SIG-M5 (cell line): Measurements from ENCODE around the gene IGFALS.

Experiments used
- DNase-seq: peaks from one replicate; lab custom pipeline; 2025; lab: John Stamatoyannopoulos, UW

The IGFALS gene

DNA sequence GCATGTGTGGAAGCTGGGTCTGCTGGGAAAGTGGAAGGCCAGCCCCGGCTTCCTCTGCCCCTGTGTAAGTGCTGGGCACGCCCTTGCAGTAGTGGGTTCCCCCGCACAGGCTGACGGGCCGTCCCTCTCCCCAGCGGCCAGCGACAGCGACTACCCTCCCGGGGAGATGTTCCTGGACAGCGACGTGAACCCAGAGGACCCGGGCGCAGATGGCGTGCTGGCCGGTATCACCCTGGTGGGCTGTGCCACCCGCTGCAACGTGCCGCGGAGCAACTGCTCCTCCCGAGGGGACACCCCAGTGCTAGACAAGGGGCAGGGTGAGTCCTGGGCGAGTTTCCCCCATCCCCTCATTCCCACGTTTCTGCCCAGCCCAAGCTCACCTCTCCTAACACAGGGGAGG lies 27.7 kb downstream of the IGFALS start:
- no peak for DNase-seq

DNA sequence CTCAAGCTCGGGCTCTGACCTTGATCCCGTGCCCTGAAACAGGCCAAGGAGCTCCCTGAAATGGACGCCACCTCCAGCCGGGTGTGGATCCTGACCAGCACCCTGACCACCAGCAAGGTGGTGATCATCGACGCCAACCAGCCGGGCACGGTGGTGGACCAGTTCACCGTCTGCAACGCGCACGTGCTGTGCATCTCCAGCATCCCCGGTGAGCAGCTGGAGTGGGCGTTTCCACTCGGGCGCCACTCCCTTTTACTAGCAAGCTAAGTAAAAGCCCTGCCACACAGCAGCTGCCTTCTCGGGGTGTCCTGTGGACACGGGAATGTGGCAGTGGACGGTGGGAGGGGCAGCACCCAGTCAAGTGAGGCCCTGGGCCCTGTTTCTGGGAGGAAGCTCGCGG lies 28.5 kb downstream of the IGFALS start:
- DNase-seq = no peak

DNA sequence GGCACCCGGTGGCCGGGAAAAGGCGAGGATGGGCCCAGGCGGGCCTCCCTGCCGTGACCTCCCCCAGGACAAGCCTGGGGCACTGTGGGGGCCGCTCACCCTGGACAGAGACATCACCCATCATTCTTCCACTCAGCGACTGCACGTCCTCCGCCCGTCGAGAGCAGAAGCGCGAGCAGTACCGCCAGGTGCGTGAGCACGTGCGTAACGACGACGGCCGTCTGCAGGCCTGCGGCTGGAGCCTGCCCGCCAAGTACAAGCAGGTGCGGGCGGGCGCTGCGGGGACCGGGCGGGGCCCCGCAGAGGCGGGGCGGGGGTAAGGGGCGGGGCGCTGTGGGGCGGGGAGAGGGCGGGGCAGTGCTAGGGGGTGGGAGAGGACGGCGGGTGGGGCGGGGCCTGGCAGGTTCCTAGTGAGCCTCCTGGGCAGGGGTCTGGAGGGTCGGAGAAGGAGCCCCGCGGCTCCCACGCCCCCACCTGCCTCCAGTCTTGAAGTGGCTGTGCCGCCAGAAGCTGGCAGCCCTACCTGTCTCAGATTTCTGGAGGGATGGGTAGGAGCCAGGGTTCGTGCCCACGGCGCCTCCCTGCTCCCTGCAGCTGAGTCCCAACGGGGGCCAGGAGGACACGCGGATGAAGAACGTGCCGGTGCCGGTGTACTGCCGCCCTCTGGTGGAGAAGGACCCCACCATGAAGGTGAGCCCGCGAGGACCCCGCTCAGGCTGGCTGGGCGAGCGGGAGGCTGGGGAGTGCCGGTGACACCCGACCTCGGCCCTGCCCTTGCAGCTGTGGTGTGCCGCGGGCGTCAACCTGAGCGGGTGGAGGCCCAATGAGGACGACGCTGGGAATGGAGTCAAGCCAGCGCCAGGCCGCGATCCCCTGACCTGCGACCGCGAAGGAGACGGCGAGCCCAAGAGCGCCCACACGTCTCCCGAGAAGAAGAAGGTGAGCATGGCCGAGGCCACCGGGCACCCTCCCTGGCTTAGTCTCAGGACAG lies 29.7 kb downstream of the IGFALS start:
- no peak for DNase-seq

DNA sequence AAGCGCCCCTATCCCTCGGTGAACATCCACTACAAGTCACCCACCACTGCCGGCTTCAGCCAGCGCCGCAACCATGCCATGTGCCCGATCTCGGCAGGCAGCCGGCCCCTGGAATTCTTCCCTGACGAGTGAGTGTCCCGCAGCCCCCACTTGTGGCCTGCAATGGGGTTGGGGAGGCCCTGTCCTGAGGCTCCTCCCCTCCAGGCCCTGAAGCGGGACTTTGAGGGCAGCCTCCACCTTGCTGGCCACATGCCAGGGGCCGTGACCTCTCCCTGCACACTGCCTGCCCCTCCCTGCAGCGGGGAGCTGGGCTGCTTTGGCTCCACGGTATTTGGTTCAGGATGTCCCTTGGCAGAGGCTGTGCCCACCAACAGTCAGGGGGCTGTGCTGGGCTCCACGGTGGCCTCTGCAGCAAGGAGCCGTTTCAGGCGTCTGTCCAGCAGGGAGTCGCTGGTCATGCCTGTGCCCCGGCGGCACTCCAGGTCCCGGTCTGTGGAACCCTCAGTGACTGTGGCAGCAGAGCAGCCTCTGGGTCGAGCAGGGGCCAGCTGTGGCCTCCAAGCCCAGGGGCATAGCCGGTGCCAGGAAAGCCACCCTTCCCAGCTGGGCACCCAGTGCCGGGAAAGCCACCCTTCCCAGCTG lies 30.5 kb downstream of the IGFALS start:
- no peak for DNase-seq

DNA sequence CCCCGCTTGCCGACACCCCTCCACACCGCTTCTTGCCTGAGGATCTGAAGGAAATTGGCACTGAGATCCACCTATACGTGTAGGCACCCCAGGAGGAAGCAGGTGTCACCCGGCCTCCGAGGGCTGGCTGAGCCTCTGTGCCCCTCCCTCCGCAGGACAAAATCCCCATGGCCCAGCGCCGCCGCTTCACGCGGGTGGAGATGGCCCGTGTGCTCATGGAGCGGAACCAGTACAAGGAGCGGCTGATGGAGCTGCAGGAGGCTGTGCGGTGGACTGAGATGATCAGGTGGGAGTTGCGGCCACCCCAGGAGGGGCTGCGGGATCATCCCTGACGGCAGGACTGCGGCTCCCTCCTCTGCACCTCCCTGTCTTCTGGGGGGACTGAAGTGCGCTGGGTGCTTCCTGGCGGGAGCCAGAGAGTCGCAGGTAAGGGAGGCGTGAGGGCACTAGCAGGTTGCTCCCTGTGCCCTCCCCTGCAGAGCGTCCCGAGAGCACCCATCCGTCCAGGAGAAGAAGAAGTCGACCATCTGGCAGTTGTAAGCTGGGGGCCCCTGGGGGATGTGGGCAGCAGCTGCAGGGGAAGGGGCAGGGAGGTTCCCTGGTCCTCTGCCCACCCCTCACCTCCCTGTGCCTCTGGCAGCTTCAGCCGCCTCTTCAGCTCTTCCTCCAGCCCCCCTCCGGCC lies 31.2 kb downstream of the IGFALS start:
- DNase-seq = no peak

DNA sequence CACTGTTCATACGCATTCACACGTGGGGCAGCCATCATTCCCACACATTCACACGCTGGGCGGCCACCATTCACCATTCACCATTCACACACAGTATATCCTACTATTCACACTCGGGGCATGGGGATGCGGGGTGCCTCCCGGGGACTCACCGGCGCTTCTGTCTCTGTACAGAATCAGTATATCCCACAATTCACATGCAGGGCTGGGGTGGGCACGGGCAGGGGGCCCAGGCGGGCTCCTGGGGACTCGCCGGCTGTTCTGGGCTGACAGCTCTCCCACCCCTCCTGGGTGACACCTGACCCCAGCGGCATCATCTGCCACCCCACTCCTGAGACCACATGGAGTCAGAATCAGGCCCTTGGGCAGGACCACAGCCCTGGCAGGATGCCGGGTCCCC lies 31.8 kb downstream of the IGFALS start:
- no peak for DNase-seq

DNA sequence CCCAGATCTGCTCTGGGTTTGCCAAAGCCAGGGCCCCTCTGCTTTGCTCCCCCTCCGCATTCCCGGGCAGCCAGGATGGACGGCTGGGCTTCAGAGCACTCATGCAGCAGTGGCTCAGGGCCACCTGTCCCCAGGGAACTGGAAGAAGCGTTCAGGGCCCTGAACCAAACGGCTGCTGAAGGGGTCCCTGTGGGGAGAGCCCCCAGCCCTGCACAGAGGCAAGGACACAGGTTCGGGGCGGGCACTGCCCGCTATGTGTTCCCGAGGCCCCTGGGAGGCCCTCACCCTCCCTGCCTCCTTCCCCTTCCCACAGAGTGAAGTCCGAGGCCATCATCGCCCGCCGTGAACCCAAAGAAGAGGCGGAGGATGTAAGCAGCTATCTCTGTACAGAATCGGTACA lies 32.6 kb downstream of the IGFALS start:
- DNase-seq = no peak

DNA sequence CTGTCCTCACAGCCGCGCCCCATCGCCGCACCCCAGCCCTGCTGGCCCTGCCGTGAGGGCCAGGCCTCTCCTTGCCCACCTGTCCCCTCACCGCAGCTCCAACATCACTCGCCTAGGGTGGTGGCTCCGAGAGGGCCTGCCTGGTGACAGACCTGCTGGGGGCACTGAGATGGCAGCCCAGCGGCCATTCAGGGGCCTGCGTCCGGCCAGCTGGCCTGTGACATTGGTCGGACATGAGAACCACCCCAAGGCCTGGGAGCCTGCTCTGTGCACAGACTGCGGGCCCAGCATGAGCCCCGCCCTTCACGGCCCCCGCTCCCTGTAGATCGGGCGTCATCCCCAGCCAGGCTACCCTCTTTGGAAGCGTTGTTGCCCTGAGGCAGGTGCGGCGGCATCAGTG lies 34.0 kb downstream of the IGFALS start:
- no peak for DNase-seq

DNA sequence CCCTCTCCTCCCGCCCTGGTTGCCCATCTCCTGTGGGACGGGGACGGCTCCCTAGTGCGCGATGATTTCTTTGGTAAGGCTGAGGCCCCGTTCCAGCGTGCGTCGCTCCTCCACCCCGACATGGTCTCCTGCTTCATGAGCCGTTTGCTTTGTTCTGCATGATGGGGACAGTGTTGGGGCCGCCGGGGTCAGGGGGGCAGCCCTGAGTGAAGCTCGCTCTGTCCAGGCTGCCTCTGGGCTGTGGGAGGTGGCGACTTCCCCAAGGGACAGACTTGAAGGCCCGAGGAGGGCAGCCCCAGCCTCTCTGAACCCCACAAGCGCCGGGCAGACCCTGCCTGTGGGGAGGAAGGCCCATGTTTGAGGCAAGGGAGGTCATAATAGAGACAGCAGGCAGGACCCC lies 34.6 kb downstream of the IGFALS start:
- no peak for DNase-seq

DNA sequence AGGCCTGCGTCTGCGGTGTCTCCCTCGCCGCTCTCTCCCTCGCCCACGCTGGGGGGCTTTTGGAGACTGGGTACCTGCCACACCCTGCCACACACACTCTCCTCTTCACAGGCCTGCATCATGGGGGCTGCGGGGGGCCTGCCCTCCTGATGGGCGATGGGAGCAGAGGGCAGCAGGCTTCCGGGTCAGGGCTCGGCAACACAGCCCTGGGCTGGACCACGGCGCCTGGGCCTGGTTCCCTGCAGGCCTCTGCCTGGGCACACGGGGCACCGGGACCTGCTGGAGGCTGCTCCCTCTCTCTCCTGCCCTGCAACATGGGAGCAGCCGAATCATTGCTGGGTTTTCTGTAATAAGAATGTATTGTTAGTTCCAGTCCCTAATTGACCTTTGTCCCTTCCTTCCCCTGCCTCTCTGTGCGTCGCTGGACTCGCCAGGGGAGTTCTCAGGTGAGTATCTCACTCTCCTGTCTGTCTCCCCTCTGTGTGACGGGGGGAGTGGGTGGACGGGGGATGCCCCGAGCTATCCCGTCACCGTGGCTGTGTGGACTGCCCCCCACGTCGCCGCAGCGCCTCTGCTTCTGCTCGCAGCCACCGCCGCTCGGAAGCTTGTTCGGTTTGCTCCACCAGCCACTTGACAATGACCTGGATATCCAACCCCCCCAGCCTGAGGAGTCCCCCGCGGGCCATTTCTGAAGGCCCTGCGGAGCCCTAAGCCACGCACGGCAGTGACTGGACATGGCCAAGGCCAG lies 35.6 kb downstream of the IGFALS start:
- DNase-seq = no peak

DNA sequence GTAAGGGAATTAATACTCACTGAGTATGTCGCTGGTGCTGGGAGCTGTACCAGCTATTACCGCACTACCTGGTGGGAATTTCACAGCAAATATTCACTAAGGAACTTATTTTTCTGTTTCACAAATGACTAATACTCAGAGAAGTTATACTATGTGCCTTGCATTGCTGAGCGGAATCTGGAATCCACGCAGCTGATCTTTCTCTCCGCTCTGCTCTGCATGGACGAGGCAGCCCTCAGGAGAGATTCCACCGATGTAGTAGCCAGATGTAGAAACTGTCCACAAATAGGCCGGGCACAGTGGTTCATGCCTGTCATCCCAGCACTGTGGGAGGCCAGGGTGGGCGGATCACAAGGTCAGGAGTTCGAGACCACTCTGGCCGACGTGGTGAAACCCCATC lies 39.3 kb downstream of the IGFALS start:
- no peak for DNase-seq

DNA sequence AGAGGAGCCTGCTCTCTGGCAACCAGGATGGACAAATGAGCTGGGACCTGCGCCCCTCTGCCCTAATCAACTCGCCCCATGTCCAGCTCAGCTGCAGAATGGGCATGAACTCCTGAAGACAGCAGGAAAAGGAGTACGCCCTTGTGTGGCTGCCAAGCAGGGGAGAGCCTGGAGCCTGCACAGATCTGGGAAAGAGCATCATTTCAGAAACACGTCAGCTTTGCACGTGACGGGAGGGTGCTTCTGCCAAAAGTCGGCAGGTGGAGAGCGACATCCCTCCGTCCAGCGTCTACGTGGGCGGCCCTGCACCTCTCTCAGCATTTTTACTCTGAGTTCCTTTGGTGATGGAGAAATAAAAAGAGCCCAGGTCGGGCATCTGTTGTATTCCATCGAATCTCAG lies 40.7 kb downstream of the IGFALS start:
- no peak for DNase-seq

DNA sequence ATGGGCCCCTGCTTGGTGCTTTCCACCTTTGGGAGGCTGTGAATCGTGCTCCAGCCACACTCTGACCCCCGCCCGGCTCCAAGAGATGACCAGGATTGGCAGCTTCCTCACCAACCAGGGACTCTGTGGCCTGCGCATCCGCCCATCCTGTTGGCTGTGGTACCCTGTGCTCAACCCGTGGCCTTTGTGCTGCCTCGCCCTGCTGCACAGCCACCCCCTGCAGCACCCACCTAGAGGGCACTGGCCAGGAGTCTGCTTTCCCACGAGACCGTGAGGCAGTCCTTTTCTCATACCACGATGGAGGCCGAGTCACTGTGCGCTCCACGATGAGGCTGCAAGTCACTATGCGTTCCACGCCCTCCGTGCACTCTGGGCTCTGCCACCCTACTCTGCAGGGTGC lies 41.6 kb downstream of the IGFALS start:
- DNase-seq = no peak

DNA sequence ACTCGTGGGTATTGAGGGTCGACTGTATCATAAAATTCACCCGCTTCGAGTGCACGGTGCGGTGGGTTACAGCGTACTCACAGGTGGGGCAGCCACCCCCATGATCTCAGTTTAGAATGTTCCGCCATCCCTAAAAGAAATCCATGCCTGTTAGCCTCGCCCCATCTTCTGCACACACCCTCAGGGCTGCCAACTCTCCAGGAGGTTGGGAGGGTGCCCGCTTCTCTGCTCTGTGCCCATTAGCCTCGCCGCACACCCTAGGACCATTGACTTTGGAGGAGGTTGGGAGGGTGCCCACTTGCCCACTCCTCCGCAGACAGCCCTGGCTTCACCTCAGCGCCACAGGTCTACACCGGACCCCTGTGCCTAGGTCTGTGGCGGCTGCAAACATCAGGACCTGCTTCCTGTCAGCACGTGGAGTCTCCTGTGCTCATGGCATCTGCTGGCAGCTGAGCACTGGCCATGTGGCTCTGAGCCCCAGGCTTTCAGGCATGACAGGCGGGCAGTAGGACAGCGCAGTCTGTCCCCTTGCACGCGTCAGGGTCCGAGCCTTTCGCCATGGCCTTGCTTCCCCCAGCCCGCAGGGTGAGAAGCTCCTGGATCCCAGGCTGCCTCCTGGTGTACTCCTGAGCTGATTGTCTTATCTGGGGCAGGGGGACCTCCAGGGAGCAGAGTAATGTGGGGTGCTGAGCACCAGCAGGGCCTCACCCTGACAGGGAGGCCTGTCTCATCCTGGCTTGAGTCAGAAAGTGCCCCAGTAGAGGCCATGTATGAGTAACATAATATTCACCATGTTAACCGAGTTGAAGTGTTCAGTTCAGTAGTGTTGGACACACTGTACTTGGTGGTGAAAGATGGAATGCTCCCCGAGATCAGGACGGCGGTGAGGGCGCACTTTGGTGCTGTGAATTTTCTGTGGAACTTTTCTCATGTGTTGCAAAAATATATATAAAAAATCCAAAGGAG lies 44.1 kb downstream of the IGFALS start:
- DNase-seq = no peak

DNA sequence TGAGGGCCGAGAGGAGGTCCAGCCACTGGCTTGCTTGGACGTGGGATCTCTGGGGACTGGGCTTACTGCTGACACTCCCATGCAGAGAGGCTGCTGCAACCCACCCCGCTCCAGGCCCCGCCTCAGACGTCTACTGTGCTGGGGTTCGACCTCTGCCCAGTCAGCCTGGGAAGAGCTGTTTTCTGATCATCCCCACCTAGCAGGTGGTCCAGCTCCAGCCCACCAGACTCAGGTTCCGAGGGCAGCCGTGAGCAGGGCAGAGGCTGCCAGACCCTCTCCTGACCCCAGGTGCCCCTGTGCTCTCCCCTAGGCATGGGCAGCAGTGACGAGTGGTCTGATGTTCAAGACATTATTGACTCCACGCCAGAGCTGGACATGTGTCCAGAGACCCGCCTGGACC lies 45.6 kb downstream of the IGFALS start:
- no peak for DNase-seq

DNA sequence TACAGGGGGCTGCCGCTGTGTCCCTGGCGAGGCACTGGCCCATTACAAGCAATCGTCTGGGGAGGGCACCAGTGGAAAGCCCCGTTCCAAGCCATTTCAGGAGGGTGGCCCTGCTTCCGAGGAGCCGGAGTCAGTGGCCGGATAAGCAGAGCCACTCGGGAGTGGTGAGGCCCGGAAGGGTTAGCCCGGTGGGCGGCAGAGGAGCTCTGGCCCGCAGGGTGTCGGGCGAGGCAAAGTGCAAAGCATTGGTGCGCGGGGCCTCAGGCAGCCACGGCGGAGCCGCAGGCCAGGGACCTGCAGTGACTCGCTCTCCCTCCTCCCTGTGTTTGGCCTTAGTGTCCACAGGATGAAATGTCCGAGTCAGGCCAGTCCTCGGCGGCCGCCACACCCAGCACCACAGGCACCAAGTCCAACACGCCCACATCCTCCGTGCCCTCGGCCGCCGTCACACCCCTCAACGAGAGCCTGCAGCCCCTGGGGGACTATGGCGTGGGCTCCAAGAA lies 46.8 kb downstream of the IGFALS start:
- DNase-seq = no peak

DNA sequence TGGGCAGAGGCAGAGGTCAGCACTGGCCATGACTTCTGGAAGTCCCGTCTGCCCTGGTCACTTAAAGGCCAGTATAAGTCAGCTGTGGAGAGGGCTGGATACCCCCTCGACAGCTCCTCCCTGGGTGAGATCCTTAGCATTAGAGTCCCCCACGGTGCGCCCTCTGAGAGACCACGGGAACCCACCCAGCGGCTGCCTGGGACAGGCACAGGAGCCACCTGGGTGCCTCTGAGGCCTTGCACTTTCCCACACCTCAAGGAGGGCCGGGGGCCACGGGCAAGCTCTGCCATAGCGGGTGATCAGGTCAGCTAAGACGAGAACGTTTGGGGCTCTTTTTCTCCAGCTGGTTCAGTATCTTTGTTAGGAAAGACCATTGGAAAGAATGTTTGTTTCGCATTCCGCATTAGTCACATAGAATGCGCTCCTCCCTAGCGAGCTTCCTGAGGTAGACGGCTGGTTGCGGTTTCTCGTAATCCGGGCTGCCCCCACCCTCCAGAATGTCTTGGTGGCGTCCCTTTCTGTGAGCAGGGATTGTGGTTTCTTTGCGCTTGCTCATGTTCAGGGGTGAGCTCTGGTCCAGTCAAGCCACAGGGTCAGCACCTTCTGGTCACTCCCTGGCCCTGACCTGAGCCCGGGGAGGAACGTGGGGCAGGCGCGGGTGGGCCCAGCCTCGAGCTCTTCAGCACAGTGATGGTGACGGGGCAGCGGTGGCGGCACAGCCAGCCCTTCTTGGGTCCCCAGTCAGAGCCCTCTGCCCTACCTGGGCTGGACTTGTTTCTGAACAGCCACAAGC lies 47.4 kb downstream of the IGFALS start:
- DNase-seq = no peak

DNA sequence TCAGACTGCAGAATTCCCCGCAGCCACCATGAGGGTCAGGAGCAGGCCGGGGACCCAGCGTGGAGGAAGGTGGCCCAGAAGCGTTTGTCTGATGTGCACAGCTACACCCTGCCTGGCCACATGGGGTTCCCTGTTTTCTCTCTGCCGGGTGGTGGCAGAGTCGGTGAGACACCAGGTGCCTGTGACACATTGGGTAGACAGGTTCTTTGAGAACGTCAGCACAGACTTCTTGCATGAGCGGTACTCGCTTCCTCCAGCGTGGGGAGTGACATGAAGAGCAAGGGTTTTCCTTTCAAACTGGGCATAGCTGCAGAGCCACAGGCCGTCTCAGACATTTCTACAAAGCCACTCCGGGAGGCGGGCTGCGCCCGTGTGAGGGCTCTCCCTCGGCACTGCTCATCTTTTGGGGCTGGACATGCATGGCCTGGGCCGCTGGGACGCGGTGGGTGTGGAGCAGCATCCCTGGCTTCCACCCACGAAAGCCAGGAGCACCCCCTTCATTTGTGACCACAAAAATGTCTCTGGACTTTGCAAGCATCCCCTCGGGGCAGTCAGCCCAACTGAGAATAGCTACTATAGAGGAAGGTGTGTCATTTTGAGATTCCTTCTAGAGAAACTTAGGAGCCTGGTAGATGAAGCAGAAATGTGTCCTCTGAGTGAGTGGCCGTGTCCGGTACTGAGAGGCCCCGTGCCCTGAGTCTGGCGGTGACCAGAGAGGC lies 48.2 kb downstream of the IGFALS start:
- no peak for DNase-seq

DNA sequence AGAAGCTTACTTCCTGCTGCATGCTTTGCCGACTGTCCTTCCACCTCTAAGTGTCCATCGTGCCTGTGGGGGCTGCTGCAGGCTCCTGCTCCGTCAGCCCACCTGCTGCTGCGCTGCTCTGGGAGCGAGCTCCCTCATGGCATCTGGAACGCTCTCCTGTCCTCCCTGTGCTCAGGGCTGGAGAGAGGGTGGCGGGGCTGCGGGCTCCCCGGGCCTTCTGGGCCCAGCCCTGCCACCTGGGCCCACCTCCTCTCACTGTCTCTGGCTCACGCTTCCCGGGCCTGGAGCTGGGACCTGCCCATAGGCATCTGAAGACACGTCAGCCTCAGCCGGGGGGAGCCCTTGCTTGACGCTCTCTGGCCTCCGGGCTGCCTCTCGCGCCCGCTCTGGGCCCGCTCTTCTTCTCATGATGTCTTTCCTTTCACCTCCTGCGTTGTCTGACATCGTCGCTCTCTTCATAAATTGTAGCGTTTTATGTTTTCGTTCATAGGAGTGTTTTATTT lies 49.1 kb downstream of the IGFALS start:
- no peak for DNase-seq
